Measurements from ENCODE around the gene IL1R1. TPM values are rescaled to one million over a fixed set of nuclear protein-coding genes. Genes with fewer than 3 reads are reported as not detected.
A peak's percentile ranks its signal among the peaks of the same experiment; 100 is the strongest.

IL1R1 gene
- total RNA-seq, 1 experiment from 2014 or later: 23.5 TPM

- H3K4me3 ChIP-seq (ENCODE audit: low read depth, low read length): no peak overlapping the region
- intact Hi-C loops (cut with micrococcal nuclease; ENCODE audit: unreplicated experiment): no loop called here
- CTCF ChIA-PET: no interaction called here
- H3K4me1 ChIP-seq: peaks cover 16% of the 10 kb centered on the region
- 0 out of 2 replicates have a peak, but pooled peaks cover 1% of the 10 kb centered on the region for H3K36me3 ChIP-seq (ENCODE audit: control insufficient read depth, insufficient read depth, low read length)
- Mint-ChIP-seq H3K27me3 (ENCODE audit: insufficient read depth, unreplicated experiment) (no peaks in the 10 kb centered on the region), H3K4me3 (ENCODE audit: unreplicated experiment) (no peak overlapping the region), H3K27ac (ENCODE audit: unreplicated experiment) (peak overlapping the region; percentile 14), H3K9me3 (ENCODE audit: unreplicated experiment) (peaks cover 11% of the 10 kb centered on the region), H3K36me3 (ENCODE audit: insufficient read depth, unreplicated experiment) (no peaks in the 10 kb centered on the region), H3K4me1 (ENCODE audit: low read depth, unreplicated experiment) (peaks cover 14% of the 10 kb centered on the region)
- no peaks in the 10 kb centered on the region for H3K27me3 ChIP-seq (replicated peaks; ENCODE audit: control insufficient read depth, insufficient read depth, low read length)
- POLR2A ChIA-PET: no interaction called here
- no peak for TF ChIP-seq CTCF (IDR thresholded peaks at IDR 0.05; ENCODE audit: insufficient read depth in 1 of 2, low read depth in 1 of 2, low read length in 1 of 2, severe bottlenecking in 1 of 2, unreplicated experiment in 1 of 2)
- H3K9me3 ChIP-seq: no peaks in the 10 kb centered on the region; the same call in 1 of the 2 replicates
- no TSS peak for BruUV-seq (replicated peaks)
- DNase-seq: peak; percentile 63 to 73
Observed at GRCh38 chr2:102094917-102095316, 47.6 kb upstream of the IL1R1 start.

- Mint-ChIP-seq H3K27me3 (ENCODE audit: insufficient read depth, unreplicated experiment) (no peaks in the 10 kb centered on the region), H3K4me3 (ENCODE audit: unreplicated experiment) (no peak overlapping the region), H3K36me3 (ENCODE audit: insufficient read depth, unreplicated experiment) (no peaks in the 10 kb centered on the region), H3K9me3 (ENCODE audit: unreplicated experiment) (no peaks in the 10 kb centered on the region), H3K27ac (ENCODE audit: unreplicated experiment) (peak overlapping the region; percentile 27), H3K4me1 (ENCODE audit: low read depth, unreplicated experiment) (peaks cover 26% of the 10 kb centered on the region)
- Histone ChIP-seq H3K4me1 (peaks cover 28% of the 10 kb centered on the region), H3K9me3 (no peaks in the 10 kb centered on the region; the same call in 1 of the 2 replicates), H3K27me3 (replicated peaks; ENCODE audit: control insufficient read depth, insufficient read depth, low read length) (no peaks in the 10 kb centered on the region), H3K4me3 (ENCODE audit: low read depth, low read length) (no peak overlapping the region), H3K36me3 (ENCODE audit: control insufficient read depth, insufficient read depth, low read length) (0 out of 2 replicates have a peak, but pooled peaks cover 1% of the 10 kb centered on the region)
- intact Hi-C loops (cut with micrococcal nuclease; ENCODE audit: unreplicated experiment): no loop called here
- ChIA-PET POLR2A (no interaction called here), CTCF (no interaction called here)
- TF ChIP-seq CTCF (IDR thresholded peaks at IDR 0.05; ENCODE audit: insufficient read depth in 1 of 2, low read depth in 1 of 2, low read length in 1 of 2, severe bottlenecking in 1 of 2, unreplicated experiment in 1 of 2): no peak
- no TSS peak for BruUV-seq (replicated peaks)
- no peak for DNase-seq
Observed at GRCh38 chr2:102096103-102096502, 46.4 kb upstream of the IL1R1 start.

DNA sequence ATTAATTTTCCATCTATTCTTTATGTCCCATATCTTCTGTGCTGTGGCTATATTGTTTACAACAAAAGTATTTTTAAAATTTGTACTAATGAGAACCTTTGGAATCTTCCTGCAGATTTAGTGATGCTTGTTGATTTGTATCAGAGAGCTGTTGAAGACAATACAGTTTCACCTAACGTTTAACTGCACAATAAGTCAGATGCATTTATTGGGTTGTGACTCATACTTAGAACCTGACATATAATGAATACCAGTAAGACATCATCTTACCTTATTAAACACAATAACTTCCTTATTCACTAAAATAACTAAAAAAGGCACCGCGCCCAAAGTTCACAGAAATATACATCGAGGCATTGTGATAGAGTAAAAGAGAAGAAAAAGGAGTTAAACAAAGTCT, 43.8 kb upstream of the IL1R1 start:
- H3K36me3 ChIP-seq (ENCODE audit: control insufficient read depth, insufficient read depth, low read length): 0 out of 2 replicates have a peak, but pooled peaks cover 1% of the 10 kb centered on the region
- no TSS peak for BruUV-seq (replicated peaks)
- ChIA-PET POLR2A (no interaction called here), CTCF (no interaction called here)
- DNase-seq: no peak
- Mint-ChIP-seq H3K4me1 (ENCODE audit: low read depth, unreplicated experiment) (peaks cover 36% of the 10 kb centered on the region), H3K36me3 (ENCODE audit: insufficient read depth, unreplicated experiment) (no peaks in the 10 kb centered on the region), H3K4me3 (ENCODE audit: unreplicated experiment) (no peak overlapping the region), H3K9me3 (ENCODE audit: unreplicated experiment) (no peaks in the 10 kb centered on the region), H3K27me3 (ENCODE audit: insufficient read depth, unreplicated experiment) (no peaks in the 10 kb centered on the region), H3K27ac (ENCODE audit: unreplicated experiment) (no peak overlapping the region)
- intact Hi-C loops (cut with micrococcal nuclease; ENCODE audit: unreplicated experiment): no loop called here
- H3K4me3 ChIP-seq (ENCODE audit: low read depth, low read length): no peak overlapping the region
- peaks cover 40% of the 10 kb centered on the region for H3K4me1 ChIP-seq
- no peak for TF ChIP-seq CTCF (IDR thresholded peaks at IDR 0.05; ENCODE audit: insufficient read depth in 1 of 2, low read depth in 1 of 2, low read length in 1 of 2, severe bottlenecking in 1 of 2, unreplicated experiment in 1 of 2)
- no peaks in the 10 kb centered on the region for H3K27me3 ChIP-seq (replicated peaks; ENCODE audit: control insufficient read depth, insufficient read depth, low read length)
- H3K9me3 ChIP-seq: peaks cover 3% of the 10 kb centered on the region
